NCI-H1092 treated with DMSO at 0.1 percent for 48 hours (cell line): Measurements from ENCODE around the gene FGF14.

Source experiments
- DNase-seq: peaks from one replicate; lab custom pipeline; 2025; lab: John Stamatoyannopoulos, UW

The FGF14 gene

GRCh38 chr13:102250448-102250847 lies 151.4 kb downstream of the FGF14 start:
- DNase-seq: no peak

GRCh38 chr13:102244607-102245227 lies 157.1 kb downstream of the FGF14 start:
- no peak for DNase-seq

GRCh38 chr13:102240110-102240509 lies 161.7 kb downstream of the FGF14 start:
- no peak for DNase-seq

GRCh38 chr13:102237230-102237629 lies 164.6 kb downstream of the FGF14 start:
- no peak for DNase-seq

GRCh38 chr13:102236830-102237229 lies 165.0 kb downstream of the FGF14 start:
- no peak for DNase-seq

- no peak for DNase-seq
Observed at GRCh38 chr13:102236341-102236740, 165.5 kb downstream of the FGF14 start.

- no peak for DNase-seq
Observed at GRCh38 chr13:102235689-102236088, 166.2 kb downstream of the FGF14 start.

- DNase-seq: no peak
Observed at GRCh38 chr13:102234618-102235017, 167.2 kb downstream of the FGF14 start.

GRCh38 chr13:102233566-102234208 lies 168.2 kb downstream of the FGF14 start:
- DNase-seq: no peak

GRCh38 chr13:102231479-102231878 lies 170.4 kb downstream of the FGF14 start:
- DNase-seq: no peak

GRCh38 chr13:102227741-102228140 lies 174.1 kb downstream of the FGF14 start:
- DNase-seq: peak; percentile 22

- no peak for DNase-seq
Observed at GRCh38 chr13:102226591-102226990, 175.3 kb downstream of the FGF14 start.

- DNase-seq: no peak
Observed at GRCh38 chr13:102225892-102226291, 176.0 kb downstream of the FGF14 start.

GRCh38 chr13:102220681-102221228 lies 181.1 kb downstream of the FGF14 start:
- no peak for DNase-seq

- no peak for DNase-seq
Observed at GRCh38 chr13:102214956-102215355, 186.9 kb downstream of the FGF14 start.

GRCh38 chr13:102212729-102213128 lies 189.1 kb downstream of the FGF14 start:
- no peak for DNase-seq

GRCh38 chr13:102208347-102208746 lies 193.5 kb downstream of the FGF14 start:
- DNase-seq: no peak

GRCh38 chr13:102207680-102208342 lies 194.0 kb downstream of the FGF14 start:
- DNase-seq: no peak

GRCh38 chr13:102203718-102204117 lies 198.1 kb downstream of the FGF14 start:
- DNase-seq: no peak

GRCh38 chr13:102198418-102199311 lies 203.2 kb downstream of the FGF14 start:
- DNase-seq: no peak

- peak; percentile 22 for DNase-seq
Observed at GRCh38 chr13:102197193-102197592, 204.7 kb downstream of the FGF14 start.
